Activated CD8-positive, alpha-beta memory T cell treated with anti-CD3 and anti-CD28 coated beads for 1 hour (primary cell): Measurements from ENCODE around the gene UTS2.

Experiments used
- DNase-seq, 2 donors: peaks; one replicate each; pipeline ENCODE4 v3.0.0-alpha.2; 2020; ENCODE audit warnings: low read depth in 1 of 2; ENCODE audit errors: extremely low read depth in 1 of 2

Gene UTS2, protein sequence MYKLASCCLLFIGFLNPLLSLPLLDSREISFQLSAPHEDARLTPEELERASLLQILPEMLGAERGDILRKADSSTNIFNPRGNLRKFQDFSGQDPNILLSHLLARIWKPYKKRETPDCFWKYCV

DNA sequence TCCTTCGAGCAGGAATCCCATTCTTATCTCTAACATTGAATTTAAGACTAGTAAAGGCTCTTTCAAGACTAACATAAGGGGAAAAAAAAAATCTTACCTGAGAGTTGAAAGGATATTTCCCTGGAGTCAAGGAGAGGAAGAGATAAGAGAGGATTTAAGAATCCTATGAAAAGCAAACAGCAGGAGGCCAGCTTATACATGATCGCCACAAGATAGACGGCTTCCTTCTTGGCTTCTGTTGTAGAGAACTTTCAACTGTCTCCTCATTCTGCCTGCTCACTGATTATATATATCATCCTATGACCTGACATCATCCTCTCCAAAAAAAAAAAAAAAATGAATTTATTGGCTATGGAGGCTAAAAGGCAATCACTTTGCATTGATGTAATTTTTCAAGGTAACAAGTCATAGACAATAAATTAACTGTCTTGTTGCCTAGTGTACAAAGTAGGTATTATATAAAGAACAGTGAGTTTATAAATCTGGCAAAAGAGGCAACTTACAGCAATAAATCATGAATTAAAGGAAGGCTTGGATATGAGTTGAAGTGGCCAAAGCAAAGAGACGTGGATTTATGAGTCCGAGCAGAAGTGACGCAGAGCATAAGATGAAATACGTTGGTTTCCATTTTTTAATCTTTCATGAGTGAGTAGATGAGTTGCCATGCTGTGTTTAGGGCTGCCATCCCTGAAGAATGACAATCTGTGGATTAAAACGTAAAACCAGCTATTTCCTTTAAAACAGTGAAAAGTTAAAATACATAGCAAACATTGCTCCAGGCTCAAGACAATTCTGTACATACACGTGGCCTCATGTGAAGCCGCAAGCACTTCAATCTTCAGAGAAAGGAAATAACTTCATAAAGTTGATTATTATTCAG, at the start of gene UTS2:
TSS of gene UTS2 (minus strand) at position 262 of the 880 bp plus-strand sequence. CDS start at position 200, 62 bp downstream.
- no peak for DNase-seq

GRCh38 chr1:7899741-7900140, 46.9 kb upstream of the UTS2 start:
- no peak for DNase-seq

- no peak for DNase-seq
These were observed 46.1 kb upstream of the UTS2 start for GRCh38 chr1:7898962-7899361.

GRCh38 chr1:7896994-7897393, 44.1 kb upstream of the UTS2 start:
- DNase-seq: no peak

DNA sequence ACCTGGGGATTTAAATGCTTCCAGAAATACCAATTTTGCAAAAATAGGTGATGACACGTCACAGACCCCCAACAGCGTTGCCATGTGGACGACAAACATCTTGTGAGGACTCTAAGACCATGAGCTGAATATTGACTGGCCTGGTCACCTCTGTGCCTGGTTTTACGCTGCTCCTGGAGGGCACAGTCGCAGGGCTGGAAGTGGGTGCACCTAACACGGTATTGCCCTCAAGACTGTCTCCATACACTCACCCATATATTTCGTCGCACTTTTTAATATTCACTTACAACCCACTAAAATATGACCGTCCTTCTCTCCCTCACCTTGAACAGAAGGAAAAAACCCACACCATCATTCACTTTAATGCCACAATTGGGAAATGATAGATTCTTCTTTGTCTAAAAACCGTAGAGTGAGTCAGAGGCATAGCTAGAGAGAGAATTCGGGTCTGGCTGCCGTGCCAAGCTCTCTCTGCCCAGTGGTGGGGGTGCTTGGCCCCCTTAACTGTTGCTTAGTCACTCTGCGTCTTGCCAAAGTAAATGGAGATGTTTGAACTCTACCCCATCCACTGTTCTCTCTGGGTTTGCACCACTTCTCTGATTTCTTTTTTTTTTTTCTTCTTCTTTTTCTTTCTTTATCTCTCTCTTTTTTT, 40.8 kb upstream of the UTS2 start:
- DNase-seq: no peak

DNA sequence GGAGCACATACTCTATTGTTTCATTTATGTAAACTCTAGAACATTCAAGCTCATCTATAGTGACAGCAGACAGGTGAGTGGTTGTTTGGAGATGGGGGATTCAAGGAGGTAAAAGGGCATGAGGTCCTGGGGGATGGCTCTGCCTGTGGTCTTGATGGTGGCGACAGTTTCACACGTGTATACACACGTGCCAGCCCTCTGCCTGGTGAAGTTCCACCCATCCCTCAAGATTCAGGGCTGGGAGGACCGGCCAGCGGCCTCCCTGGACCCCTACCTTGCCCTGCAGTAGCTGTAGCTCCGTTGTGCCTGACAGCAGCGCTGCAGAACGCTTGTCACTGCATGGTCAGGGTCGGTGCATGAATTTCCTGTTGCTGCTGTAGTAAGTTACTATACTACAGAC, 38.9 kb upstream of the UTS2 start:
- no peak for DNase-seq

DNA sequence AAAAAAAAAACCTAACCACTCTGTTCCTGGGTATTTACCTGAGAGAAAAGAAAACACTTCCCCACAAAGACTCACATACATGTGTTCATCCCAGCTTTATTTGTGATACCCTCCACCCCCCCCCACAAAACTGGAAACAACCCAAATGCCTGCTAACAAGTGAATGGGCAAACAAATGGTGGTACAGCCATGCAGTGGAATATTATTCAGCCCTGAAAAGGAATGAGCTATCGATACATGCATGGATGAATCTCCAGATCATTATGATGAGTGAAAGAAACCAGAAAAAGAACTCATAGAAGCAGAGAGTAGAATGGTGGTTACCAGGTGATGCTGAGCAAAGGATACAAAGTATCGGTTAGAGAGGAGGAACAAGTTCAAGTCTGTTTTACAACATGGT, 38.0 kb upstream of the UTS2 start:
- no peak for DNase-seq

DNA sequence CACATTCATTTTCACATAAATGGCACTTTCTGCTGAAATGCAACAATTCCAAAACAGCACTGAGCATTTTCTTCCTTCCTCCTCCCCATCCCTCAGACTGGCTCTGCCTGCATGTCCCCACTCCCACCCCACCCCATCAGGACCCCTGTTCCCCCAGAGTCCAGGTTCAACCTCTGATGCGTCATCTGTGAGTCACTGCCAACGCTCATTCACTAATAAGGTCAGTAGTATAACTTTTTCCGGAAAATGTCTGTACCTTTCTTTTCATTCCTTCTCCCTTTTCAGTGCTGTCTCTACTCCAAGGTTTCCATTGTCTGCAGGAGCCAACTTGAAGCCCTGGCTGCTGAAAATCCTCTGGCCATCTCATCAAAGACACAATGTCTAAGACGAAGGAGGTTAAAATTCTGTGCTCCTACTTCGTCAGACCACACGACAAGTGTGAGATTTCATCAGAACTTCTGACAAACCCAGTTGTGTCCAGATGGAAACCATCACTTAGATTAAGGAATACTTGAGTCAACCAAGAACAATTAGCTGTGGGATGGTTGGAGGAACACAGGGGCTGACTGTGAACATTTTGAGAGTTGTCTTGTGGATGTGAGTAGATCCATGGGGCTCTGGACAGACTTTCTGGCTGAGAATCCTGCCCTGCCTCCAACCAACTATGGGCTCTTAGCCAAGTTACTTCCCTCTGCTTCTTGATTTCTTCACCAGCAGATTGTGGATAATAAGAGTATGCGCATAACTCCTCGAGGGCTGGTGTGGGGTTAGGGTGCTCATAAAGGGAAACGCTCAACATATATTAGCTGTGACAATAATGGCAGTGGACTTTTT, 35.6 kb upstream of the UTS2 start:
- no peak for DNase-seq

GRCh38 chr1:7886405-7886745, 33.5 kb upstream of the UTS2 start:
- no peak for DNase-seq

DNA sequence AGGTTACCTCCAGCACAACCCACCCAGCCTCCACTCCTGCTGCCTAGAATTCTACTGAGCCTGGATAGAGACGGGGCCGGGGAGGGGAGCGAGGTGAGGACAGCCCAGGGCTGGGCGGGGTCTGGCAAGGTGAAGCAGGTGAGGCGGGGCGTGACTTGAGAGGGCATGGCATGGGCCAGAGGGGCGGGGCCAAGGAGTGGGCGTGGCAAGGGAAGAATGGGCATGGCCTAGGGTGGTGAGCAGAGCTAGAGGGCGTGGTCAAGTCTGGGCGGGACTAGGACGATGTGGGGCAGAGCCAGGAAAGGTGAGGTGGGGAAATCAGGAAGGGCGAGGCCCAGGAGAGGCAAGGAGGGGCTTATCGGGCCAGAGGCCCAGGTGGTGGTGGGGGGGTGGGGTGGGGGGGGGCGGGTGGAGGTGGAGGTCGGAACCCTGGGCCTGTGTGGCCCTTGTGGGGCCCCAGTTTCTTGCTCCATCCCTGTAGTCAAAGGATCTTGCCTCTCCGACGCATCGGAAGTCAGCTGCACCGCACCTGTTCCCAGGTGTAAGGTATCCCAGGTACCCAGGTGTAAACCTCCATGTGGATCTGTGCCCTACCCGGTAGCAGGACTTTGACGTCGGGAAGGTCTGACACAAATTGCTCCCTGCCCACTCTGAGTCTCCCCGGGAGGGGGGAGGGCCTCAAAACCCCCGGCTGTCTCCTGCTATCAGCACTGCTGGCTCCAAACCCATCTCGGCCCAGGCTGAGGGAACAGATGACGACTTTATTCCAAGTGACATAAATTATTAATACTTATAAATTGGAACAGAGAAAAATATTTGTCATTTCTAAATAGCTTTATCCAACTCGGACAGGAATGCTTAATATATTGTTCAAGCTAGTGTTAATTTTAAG, 32.9 kb upstream of the UTS2 start:
- no peak for DNase-seq

- no peak for DNase-seq
These were observed 31.9 kb upstream of the UTS2 start for GRCh38 chr1:7884757-7885156.

DNA sequence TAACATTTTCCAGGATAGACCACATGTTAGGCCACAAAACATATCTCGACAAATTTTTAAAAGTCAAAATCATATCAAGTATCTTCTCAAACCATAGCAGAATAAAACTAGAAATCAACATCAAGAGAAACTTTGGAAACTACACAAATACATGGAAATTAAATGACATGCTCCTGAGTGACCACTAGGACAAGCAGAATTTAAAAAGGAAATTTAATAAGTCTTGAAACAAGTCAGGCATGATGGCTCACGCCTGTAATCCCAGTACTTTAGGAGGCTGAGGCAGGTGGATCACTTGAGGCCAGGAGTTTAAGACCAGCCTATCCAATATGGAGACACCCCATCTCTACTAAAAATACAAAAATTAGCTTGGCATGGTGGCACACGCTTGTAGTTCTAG, 26.4 kb upstream of the UTS2 start:
- no peak for DNase-seq

GRCh38 chr1:7878027-7878426, 25.2 kb upstream of the UTS2 start:
- no peak for DNase-seq

- DNase-seq: no peak
These were observed 21.2 kb upstream of the UTS2 start for GRCh38 chr1:7873801-7874795.

GRCh38 chr1:7871136-7871535, 18.3 kb upstream of the UTS2 start:
- DNase-seq: no peak

GRCh38 chr1:7869136-7869920, 16.5 kb upstream of the UTS2 start:
- no peak for DNase-seq

GRCh38 chr1:7868070-7868780, 15.4 kb upstream of the UTS2 start:
- DNase-seq: no peak

DNA sequence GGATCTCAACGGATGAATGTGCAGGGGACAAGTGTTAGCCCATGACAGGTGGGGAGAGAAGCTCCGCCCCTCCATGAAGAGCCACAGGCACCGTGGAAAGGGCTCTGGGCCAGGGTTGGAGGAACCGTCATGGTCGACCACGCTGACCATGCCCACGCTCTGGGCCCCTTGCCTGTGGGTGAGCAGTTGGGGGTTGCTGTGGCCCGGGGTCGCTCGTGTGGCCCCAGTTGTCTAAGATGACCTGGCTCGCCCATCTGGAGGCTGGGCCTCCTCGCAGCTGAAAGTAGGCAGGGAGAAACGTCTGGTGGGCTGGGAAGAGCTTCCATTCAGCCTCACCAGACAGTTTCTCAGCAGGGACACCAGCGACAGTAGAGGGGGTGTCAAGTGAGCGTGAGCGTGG, 13.1 kb upstream of the UTS2 start:
- DNase-seq: no peak
